HL-60 (cell line): Measurements from ENCODE around the gene TMX3.
A peak's percentile ranks its signal among the peaks of the same experiment; 100 is the strongest.

ENCODE experiments used
- DNase-seq, 2 experiments: peaks; one replicate each; pipeline ENCODE4 v3.0.0-alpha.2; 2010 to 2020; ENCODE audit warnings: low read depth in 1 of 2, low spot score in 1 of 2
- H3K27ac ChIP-seq: fragments of 250-450 bp; sonication (Bioruptor Pico); replicated peaks from 2 replicates; pipeline ENCODE4 v1.5.1; 2020; ENCODE audit warnings: mild to moderate bottlenecking, moderate library complexity
- H3K27me3 ChIP-seq: fragments of 250-450 bp; sonication (Bioruptor Pico); 2 replicates; pipeline ENCODE4 v1.5.1; 2021; ENCODE audit warnings: mild to moderate bottlenecking, moderate library complexity; ENCODE audit not compliant: insufficient read depth, poor library complexity, severe bottlenecking
- H3K4me3 ChIP-seq: replicated peaks from 2 replicates; pipeline ENCODE4 v1.5.1; 2011; ENCODE audit warnings: mild to moderate bottlenecking, control low read depth, low read length; ENCODE audit not compliant: insufficient read depth
- GABPA ChIP-seq: IDR thresholded peaks from 2 replicates; pipeline ENCODE4 v1.6.1; 2012; ENCODE audit warnings: low read depth
- POLR2AphosphoS5 ChIP-seq: IDR thresholded peaks from 2 replicates; pipeline ENCODE4 v1.6.1; 2012; ENCODE audit warnings: low read depth
- SPI1 ChIP-seq: IDR thresholded peaks from 2 replicates; pipeline ENCODE4 v1.6.1; 2012; ENCODE audit warnings: low read depth, mild to moderate bottlenecking, borderline replicate concordance
- TF ChIP-seq, protein P1 (sequence below): IDR thresholded peaks from 2 replicates; pipeline ENCODE4 v1.6.1; 2012; ENCODE audit warnings: low read depth; ENCODE audit not compliant: insufficient replicate concordance
- TF ChIP-seq, protein P2 (sequence below): IDR thresholded peaks from one replicate; pipeline ENCODE4 v1.5.1; 2011; ENCODE audit warnings: low read length, control low read depth, inconsistent platforms; ENCODE audit not compliant: insufficient read depth

Gene TMX3

DNA sequence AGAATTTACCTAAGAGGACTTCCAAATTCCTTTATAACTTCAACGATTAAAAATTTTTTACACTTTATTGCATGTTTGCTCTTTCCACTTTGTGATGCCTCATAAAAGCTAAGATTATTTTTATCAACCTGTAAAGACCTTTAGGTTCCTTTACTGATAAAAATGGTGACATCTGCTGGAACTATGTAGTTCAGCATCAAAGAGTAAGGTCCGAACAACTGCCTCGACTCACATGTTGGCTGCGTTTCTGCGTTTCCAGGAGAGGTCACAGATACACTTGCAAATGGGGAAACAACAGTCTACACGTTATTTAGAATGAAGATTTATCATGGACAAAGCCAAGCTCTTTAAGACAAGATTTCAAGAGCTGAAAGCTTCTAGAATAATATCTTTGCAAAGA, 18.8 kb upstream of the TMX3 start:
- peak in 1 of 2 experiments; percentile 39 for DNase-seq

DNA sequence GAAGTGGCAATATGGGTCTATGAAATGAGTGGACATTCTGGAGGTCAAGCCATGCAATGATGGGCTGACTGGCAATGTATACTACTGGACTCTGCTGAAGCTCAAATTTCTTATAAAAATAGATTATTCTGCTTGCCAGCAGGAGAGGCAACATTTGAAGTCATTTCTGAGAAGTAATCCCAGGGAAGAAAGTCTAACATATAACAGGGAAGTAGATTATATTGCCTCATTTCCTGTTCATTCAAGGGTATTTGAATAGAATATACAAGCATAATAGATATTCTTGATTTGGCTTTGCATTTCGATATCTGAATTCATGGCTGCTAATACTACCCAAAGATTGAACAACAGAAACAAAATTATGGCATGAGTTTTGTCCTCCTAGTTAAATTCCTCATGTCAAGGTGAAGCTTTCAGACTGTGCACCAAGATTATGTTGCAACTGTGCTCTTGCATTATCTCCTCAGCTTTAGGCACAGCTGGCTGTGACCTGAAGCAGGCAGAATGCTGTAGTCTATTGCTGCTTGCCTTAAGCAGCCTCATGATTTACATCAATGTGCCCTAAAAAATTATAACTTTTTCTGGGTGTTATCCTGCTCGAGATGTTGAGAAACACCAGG, 13.3 kb upstream of the TMX3 start:
- peak; percentile 13; the same call in 1 of the 2 replicates for TF ChIP-seq SPI1
- peak; percentile 31; the same call in 1 of the 2 replicates for TF ChIP-seq GABPA
- peak; percentile 73; the same call in 1 of the 2 replicates for TF ChIP-seq POLR2AphosphoS5
- TF ChIP-seq, protein P1, sequence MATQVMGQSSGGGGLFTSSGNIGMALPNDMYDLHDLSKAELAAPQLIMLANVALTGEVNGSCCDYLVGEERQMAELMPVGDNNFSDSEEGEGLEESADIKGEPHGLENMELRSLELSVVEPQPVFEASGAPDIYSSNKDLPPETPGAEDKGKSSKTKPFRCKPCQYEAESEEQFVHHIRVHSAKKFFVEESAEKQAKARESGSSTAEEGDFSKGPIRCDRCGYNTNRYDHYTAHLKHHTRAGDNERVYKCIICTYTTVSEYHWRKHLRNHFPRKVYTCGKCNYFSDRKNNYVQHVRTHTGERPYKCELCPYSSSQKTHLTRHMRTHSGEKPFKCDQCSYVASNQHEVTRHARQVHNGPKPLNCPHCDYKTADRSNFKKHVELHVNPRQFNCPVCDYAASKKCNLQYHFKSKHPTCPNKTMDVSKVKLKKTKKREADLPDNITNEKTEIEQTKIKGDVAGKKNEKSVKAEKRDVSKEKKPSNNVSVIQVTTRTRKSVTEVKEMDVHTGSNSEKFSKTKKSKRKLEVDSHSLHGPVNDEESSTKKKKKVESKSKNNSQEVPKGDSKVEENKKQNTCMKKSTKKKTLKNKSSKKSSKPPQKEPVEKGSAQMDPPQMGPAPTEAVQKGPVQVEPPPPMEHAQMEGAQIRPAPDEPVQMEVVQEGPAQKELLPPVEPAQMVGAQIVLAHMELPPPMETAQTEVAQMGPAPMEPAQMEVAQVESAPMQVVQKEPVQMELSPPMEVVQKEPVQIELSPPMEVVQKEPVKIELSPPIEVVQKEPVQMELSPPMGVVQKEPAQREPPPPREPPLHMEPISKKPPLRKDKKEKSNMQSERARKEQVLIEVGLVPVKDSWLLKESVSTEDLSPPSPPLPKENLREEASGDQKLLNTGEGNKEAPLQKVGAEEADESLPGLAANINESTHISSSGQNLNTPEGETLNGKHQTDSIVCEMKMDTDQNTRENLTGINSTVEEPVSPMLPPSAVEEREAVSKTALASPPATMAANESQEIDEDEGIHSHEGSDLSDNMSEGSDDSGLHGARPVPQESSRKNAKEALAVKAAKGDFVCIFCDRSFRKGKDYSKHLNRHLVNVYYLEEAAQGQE, result no peak
- TF ChIP-seq, protein P2, sequence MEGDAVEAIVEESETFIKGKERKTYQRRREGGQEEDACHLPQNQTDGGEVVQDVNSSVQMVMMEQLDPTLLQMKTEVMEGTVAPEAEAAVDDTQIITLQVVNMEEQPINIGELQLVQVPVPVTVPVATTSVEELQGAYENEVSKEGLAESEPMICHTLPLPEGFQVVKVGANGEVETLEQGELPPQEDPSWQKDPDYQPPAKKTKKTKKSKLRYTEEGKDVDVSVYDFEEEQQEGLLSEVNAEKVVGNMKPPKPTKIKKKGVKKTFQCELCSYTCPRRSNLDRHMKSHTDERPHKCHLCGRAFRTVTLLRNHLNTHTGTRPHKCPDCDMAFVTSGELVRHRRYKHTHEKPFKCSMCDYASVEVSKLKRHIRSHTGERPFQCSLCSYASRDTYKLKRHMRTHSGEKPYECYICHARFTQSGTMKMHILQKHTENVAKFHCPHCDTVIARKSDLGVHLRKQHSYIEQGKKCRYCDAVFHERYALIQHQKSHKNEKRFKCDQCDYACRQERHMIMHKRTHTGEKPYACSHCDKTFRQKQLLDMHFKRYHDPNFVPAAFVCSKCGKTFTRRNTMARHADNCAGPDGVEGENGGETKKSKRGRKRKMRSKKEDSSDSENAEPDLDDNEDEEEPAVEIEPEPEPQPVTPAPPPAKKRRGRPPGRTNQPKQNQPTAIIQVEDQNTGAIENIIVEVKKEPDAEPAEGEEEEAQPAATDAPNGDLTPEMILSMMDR, result no peak
- Histone ChIP-seq H3K27me3 (no peaks in the 10 kb centered on the region), H3K27ac (no peak overlapping the region), H3K4me3 (no peak overlapping the region)
- DNase-seq, result peak; percentile 65 to 86

More for the DNA sequence above, 18.8 kb upstream of the TMX3 start:
- Histone ChIP-seq H3K27ac (no peak overlapping the region), H3K4me3 (no peak overlapping the region), H3K27me3 (no peaks in the 10 kb centered on the region)
- TF ChIP-seq SPI1 (no peak), POLR2AphosphoS5 (no peak), GABPA (no peak)
- TF ChIP-seq, protein P2, result no peak
- TF ChIP-seq, protein P1, result no peak

DNA sequence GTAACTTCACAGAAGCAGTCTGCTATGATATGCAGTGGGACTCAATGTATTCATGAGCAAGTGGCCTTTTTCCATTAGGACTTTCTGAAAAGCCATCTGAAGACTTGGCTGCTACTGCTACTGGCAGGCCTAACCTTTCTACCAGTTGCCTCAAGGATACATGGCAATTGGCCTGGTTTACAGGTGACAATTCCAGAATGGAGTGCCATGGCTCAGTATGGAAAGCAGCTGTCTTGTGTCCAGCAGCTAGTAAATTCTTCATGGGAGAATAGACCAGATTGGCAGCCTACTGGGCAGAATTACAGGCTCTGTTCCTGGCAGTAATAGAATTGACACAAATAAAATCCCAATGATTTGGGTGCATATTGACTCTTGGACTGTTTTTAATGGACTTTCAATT, 12.6 kb upstream of the TMX3 start:
- Histone ChIP-seq H3K27ac (no peak overlapping the region), H3K4me3 (no peak overlapping the region), H3K27me3 (no peaks in the 10 kb centered on the region)
- DNase-seq, result no peak
- TF ChIP-seq GABPA (no peak), SPI1 (no peak), POLR2AphosphoS5 (no peak)
- TF ChIP-seq, protein P1, result no peak
- TF ChIP-seq, protein P2, result no peak
